Vagina (tissue), 2 donors: Measurements from ENCODE around the gene FAAH.

Source experiments
- POLR2A ChIP-seq, 2 donors: fragments of 450-650 bp; IDR thresholded peaks; one replicate each; pipeline ENCODE4 v1.6.1; 2017; ENCODE audit warnings: antibody characterized with exemption in 2 of 2, mild to moderate bottlenecking in 2 of 2, moderate library complexity in 2 of 2
- TF ChIP-seq, protein P1 (sequence below), 3 experiments: fragments of 450-650 bp in 2 of 3; fragments of 200-600 bp in 1 of 3; sonication (generic) in 1 of 3; IDR thresholded peaks; one replicate each; pipeline ENCODE4 v1.5.1; 2017 to 2019; ENCODE audit warnings: antibody characterized with exemption in 3 of 3, mild to moderate bottlenecking in 2 of 3, moderate library complexity in 2 of 3

DNA sequence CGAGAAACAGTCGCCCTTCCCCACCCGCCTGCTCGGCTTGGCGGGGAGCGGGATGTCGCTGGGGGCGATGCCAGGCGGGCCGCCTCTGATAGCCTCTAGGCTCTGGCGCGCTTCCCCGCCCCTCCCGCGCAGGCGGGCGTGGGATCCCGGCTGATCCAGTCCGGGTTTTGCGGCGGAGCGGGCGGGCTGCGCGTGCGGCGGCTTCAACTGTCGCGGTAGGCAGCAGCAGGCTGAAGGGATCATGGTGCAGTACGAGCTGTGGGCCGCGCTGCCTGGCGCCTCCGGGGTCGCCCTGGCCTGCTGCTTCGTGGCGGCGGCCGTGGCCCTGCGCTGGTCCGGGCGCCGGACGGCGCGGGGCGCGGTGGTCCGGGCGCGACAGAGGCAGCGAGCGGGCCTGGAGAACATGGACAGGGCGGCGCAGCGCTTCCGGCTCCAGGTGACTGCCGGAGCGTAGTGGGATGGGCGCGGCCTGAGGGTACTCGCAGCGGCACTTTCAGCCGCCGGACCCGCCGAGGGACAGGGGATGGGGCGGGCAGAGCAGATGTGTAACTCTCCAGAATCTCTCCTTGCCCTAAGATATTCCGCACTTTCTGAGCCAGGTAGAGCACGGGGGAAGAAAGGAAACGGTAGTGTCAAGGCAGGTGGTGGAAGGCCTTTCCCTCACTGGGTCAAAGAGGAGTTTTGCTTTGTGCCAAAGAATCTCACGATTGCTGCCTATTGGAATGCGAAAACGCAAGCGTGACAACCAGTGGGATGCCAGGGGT, at the start of gene FAAH:
- TF ChIP-seq, protein P1, sequence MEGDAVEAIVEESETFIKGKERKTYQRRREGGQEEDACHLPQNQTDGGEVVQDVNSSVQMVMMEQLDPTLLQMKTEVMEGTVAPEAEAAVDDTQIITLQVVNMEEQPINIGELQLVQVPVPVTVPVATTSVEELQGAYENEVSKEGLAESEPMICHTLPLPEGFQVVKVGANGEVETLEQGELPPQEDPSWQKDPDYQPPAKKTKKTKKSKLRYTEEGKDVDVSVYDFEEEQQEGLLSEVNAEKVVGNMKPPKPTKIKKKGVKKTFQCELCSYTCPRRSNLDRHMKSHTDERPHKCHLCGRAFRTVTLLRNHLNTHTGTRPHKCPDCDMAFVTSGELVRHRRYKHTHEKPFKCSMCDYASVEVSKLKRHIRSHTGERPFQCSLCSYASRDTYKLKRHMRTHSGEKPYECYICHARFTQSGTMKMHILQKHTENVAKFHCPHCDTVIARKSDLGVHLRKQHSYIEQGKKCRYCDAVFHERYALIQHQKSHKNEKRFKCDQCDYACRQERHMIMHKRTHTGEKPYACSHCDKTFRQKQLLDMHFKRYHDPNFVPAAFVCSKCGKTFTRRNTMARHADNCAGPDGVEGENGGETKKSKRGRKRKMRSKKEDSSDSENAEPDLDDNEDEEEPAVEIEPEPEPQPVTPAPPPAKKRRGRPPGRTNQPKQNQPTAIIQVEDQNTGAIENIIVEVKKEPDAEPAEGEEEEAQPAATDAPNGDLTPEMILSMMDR (IDR thresholded peaks at IDR 0.05) = no peak
- TF ChIP-seq POLR2A (IDR thresholded peaks at IDR 0.05) = no peak
